Transverse colon (tissue), 4 donors: ENCODE results near the gene BDKRB2. TPM values are rescaled to one million over a fixed set of nuclear protein-coding genes. Genes with fewer than 3 reads are reported as not detected.

Experiments
- DNase-seq: peaks from one replicate; pipeline ENCODE4 v3.0.0-alpha.2; 2019
- H3K27ac ChIP-seq, 4 donors: fragments of 200-600 bp; sonication (generic); 2 replicates each; pipeline ENCODE4 v1.5.1; 2016 to 2018; ENCODE audit warnings: inconsistent platforms in 4 of 4
- H3K27me3 ChIP-seq: fragments of 200-600 bp; sonication (generic); 2 replicates; pipeline ENCODE4 v1.5.1; 2017; ENCODE audit warnings: inconsistent platforms
- H3K36me3 ChIP-seq, 4 donors: fragments of 200-600 bp; sonication (generic); 2 replicates each; pipeline ENCODE4 v1.5.1; 2017 to 2019; ENCODE audit warnings: inconsistent platforms in 4 of 4
- H3K4me1 ChIP-seq, 4 donors: fragments of 200-600 bp; sonication (generic); 2 replicates each; pipeline ENCODE4 v1.5.1; 2017 to 2020; ENCODE audit warnings: inconsistent platforms in 4 of 4
- H3K4me3 ChIP-seq, 4 donors: fragments of 200-600 bp; sonication (generic); 1 replicate in 1 of 4; 2 replicates in 3 of 4; pipeline versions ENCODE4 v1.5.1 to v1.6.1; 2017 to 2019; ENCODE audit warnings: inconsistent platforms in 4 of 4
- H3K9me3 ChIP-seq, 2 donors: fragments of 200-600 bp; sonication (generic); 2 replicates each; pipeline ENCODE4 v1.5.1; 2017 to 2019; ENCODE audit warnings: inconsistent platforms in 2 of 2
- CTCF ChIP-seq, 5 experiments: fragments of 200-600 bp in 3 of 5; fragments of 450-650 bp in 2 of 5; sonication (generic) in 3 of 5; IDR thresholded peaks; 1 replicate in 2 of 5; 2 replicates in 3 of 5; pipeline ENCODE4 v1.5.1; 2016 to 2017; ENCODE audit warnings: antibody characterized with exemption in 5 of 5, inconsistent platforms in 3 of 5, mild to moderate bottlenecking in 2 of 5, moderate library complexity in 1 of 5
- EP300 ChIP-seq: sonication (generic); formaldehyde crosslinking; IDR thresholded peaks from one replicate; pipeline ENCODE4 v1.6.1; 2017; ENCODE audit warnings: antibody characterized with exemption, low read depth
- POLR2A ChIP-seq: fragments of 450-650 bp; IDR thresholded peaks from one replicate; pipeline ENCODE4 v1.6.1; 2016; ENCODE audit warnings: antibody characterized with exemption, mild to moderate bottlenecking, moderate library complexity
- POLR2AphosphoS5 ChIP-seq, 3 donors: sonication (generic); formaldehyde crosslinking; IDR thresholded peaks; one replicate each; pipeline ENCODE4 v1.6.1; 2016; ENCODE audit warnings: antibody characterized with exemption in 3 of 3
- WGBS, 2 donors: methylation state at CpG; one replicate each; pipeline ENCODE4 v1.1.5; 2018; ENCODE audit warnings: low coverage in 1 of 2; 5-methylcytosine and 5-hydroxymethylcytosine counted together
- in situ Hi-C, 4 donors: fragments of 200-750 bp; cut with MboI; loops; one replicate each; pipeline versions ENCODE4 v1.15.0 to v1.15.1; 2017; ENCODE audit warnings: low sequenced_read_pairs in 3 of 4, low pct_ligation_motif_present in 1 of 4, low pct_unique_long_range_greater_than_20kb in 1 of 4
- intact Hi-C: fragments of 100-400 bp; cut with DNase I; formaldehyde crosslinking; loops from one replicate; pipeline ENCODE4 v1.15.1; 2023; ENCODE audit warnings: low total_unique reads
- total RNA-seq, 4 donors: library from RNA; depleted of rRNA; stranded (reverse); fragments of >200 nt; gene quantifications; one replicate each; pipeline ENCODE4 v1.1.0, GENCODE V29; 2016

BDKRB2 gene
- total RNA-seq, 4 donors from 2014 or later, result 2.6 to 19.8 (median 17.4) TPM

- H3K36me3 ChIP-seq, result no peaks in the 10 kb centered on the region
- no peaks in the 10 kb centered on the region for H3K27me3 ChIP-seq
- no peak overlapping the region for H3K27ac ChIP-seq
- H3K9me3 ChIP-seq, result no peaks in the 10 kb centered on the region
- in situ Hi-C loops (no loop called here), intact Hi-C loops (no loop called here)
- no peak for TF ChIP-seq EP300
- no peak for TF ChIP-seq CTCF (IDR thresholded peaks at IDR 0.05)
- no peak for TF ChIP-seq POLR2A
- no peak for TF ChIP-seq POLR2AphosphoS5 (IDR thresholded peaks at IDR 0.05)
- H3K4me1 ChIP-seq, result peaks cover 4 to 42% (median 10%) of the 10 kb centered on the region in 4 donors
- 71 to 74% methylated on average over 4 of the region's 4 CpGs for WGBS, 2 donors
- DNase-seq, result no peak
- H3K4me3 ChIP-seq, result no peak overlapping the region
These were observed 47.1 kb downstream of the BDKRB2 start for GRCh38 chr14:96251656-96252155.

GRCh38 chr14:96252323-96252998 is 47.8 kb downstream of the BDKRB2 start:
- intact Hi-C loops, result no loop called here
- H3K27me3 ChIP-seq, result no peaks in the 10 kb centered on the region
- WGBS, 2 donors, result 40 to 88% methylated on average over 1 to 19 of the region's 19 CpGs
- no peaks in the 10 kb centered on the region for H3K36me3 ChIP-seq
- peaks cover 4 to 42% (median 10%) of the 10 kb centered on the region in 4 donors for H3K4me1 ChIP-seq
- H3K27ac ChIP-seq, result peak overlapping the region; percentile 44 to 78 (median 67)
- no peaks in the 10 kb centered on the region for H3K9me3 ChIP-seq
- in situ Hi-C loops, result no loop called here
- DNase-seq, result no peak
- TF ChIP-seq POLR2AphosphoS5 (IDR thresholded peaks at IDR 0.05) (no peak), POLR2A (no peak), CTCF (IDR thresholded peaks at IDR 0.05) (no peak), EP300 (no peak)
- no peak overlapping the region for H3K4me3 ChIP-seq

GRCh38 chr14:96252999-96253539 is 48.4 kb downstream of the BDKRB2 start:
- in situ Hi-C loops (no loop called here), intact Hi-C loops (no loop called here)
- Histone ChIP-seq H3K4me1 (peaks cover 4 to 42% (median 10%) of the 10 kb centered on the region in 4 donors), H3K36me3 (no peaks in the 10 kb centered on the region), H3K27ac (peak overlapping the region; percentile 44 to 78 (median 67)), H3K27me3 (no peaks in the 10 kb centered on the region), H3K9me3 (no peaks in the 10 kb centered on the region), H3K4me3 (no peak overlapping the region)
- DNase-seq, result no peak
- 31 to 71% methylated on average over 3 to 9 of the region's 9 CpGs for WGBS, 2 donors
- TF ChIP-seq POLR2AphosphoS5 (IDR thresholded peaks at IDR 0.05), result peak; percentile 39 to 69 (median 39)
- no peak for TF ChIP-seq EP300

GRCh38 chr14:96254687-96255086 is 50.0 kb downstream of the BDKRB2 start:
- Histone ChIP-seq H3K36me3 (no peaks in the 10 kb centered on the region), H3K27me3 (no peaks in the 10 kb centered on the region), H3K9me3 (no peaks in the 10 kb centered on the region), H3K4me1 (peaks cover 3 to 33% (median 9%) of the 10 kb centered on the region in 4 donors), H3K27ac (peak overlapping the region; percentile 69 to 82 (median 77)), H3K4me3 (no peak overlapping the region)
- 47 to 65% methylated on average over 3 to 11 of the region's 11 CpGs for WGBS, 2 donors
- in situ Hi-C loops (no loop called here), intact Hi-C loops (no loop called here)
- TF ChIP-seq POLR2A (no peak), POLR2AphosphoS5 (IDR thresholded peaks at IDR 0.05) (peak; percentile 47 to 84 (median 79)), EP300 (peak; percentile 63), CTCF (IDR thresholded peaks at IDR 0.05) (no peak)
- DNase-seq, result no peak
